ENCODE data around the gene TTC19.
A peak's percentile ranks its signal among the peaks of the same experiment; 100 is the strongest.

Gene TTC19

GRCh38 chr17:15999141-15999973 is at the start of gene TTC19, which contains the start of gene ZSWIM7:
Gene TTC19 (plus strand): TSS chr17:15999824. CDS start chr17:15999849, 25 bp downstream.
Gene ZSWIM7 (minus strand): TSS chr17:15999704. CDS start chr17:15999594, 110 bp downstream.
- DNase-seq: peak; percentile 69

- no peak for DNase-seq
Observed at GRCh38 chr17:15951368-15952047, 48.1 kb upstream of the TTC19 start.

- no peak for DNase-seq
Observed at GRCh38 chr17:15952048-15952532, 47.5 kb upstream of the TTC19 start.

- no peak for DNase-seq
Observed at GRCh38 chr17:15952916-15953790, 46.5 kb upstream of the TTC19 start.

- DNase-seq: no peak
Observed at GRCh38 chr17:15954222-15954621, 45.4 kb upstream of the TTC19 start.

- DNase-seq: no peak
Observed at GRCh38 chr17:15955793-15956541, 43.7 kb upstream of the TTC19 start.

GRCh38 chr17:15957206-15957605 is 42.4 kb upstream of the TTC19 start:
- DNase-seq: no peak

GRCh38 chr17:15957608-15958307 is 41.9 kb upstream of the TTC19 start:
- no peak for DNase-seq

- no peak for DNase-seq
Observed at GRCh38 chr17:15958484-15958854, 41.2 kb upstream of the TTC19 start.

- no peak for DNase-seq
Observed at GRCh38 chr17:15963670-15964110, 35.9 kb upstream of the TTC19 start.

GRCh38 chr17:15965528-15965927 is 34.1 kb upstream of the TTC19 start:
- no peak for DNase-seq

- DNase-seq: no peak
Observed at GRCh38 chr17:15966183-15966878, 33.3 kb upstream of the TTC19 start.

GRCh38 chr17:15966879-15967248 is 32.8 kb upstream of the TTC19 start:
- no peak for DNase-seq

GRCh38 chr17:15967706-15968399 is 31.8 kb upstream of the TTC19 start:
- DNase-seq: no peak

GRCh38 chr17:15969463-15969862 is 30.2 kb upstream of the TTC19 start:
- no peak for DNase-seq

GRCh38 chr17:15970500-15970899 is 29.1 kb upstream of the TTC19 start:
- no peak for DNase-seq

- DNase-seq: no peak
Observed at GRCh38 chr17:15971098-15971678, 28.4 kb upstream of the TTC19 start.

GRCh38 chr17:15971882-15972281 is 27.7 kb upstream of the TTC19 start:
- no peak for DNase-seq

- DNase-seq: no peak
Observed at GRCh38 chr17:15972497-15972951, 27.1 kb upstream of the TTC19 start.

- no peak for DNase-seq
Observed at GRCh38 chr17:15973016-15973415, 26.6 kb upstream of the TTC19 start.
